ENCODE data around the gene NKIRAS2.

The NKIRAS2 gene

GRCh38 chr17:42049834-42050392 lies 30.0 kb downstream of the NKIRAS2 start:
- no peak for TF ChIP-seq CTCF (IDR thresholded peaks at IDR 0.05; ENCODE audit: insufficient read depth, low read depth, low read length, missing control alignments)
- peak overlapping the region; percentile 59 for H3K4me3 ChIP-seq (ENCODE audit: low read length)
- DNase-seq (ENCODE audit: low read depth), result no peak

GRCh38 chr17:42050393-42051012 lies 30.6 kb downstream of the NKIRAS2 start, which contains the start of gene C17orf113:
C17orf113 (minus strand) TSS chr17:42050601; CDS start chr17:42043376, 7,225 bp downstream.
- peak within 1 kb of the TSS; percentile 59 for H3K4me3 ChIP-seq (ENCODE audit: low read length)
- DNase-seq (ENCODE audit: low read depth), result peak; percentile 36
- TF ChIP-seq CTCF (IDR thresholded peaks at IDR 0.05; ENCODE audit: insufficient read depth, low read depth, low read length, missing control alignments), result no peak

GRCh38 chr17:42051013-42051400 lies 31.1 kb downstream of the NKIRAS2 start:
- H3K4me3 ChIP-seq (ENCODE audit: low read length), result peak overlapping the region; percentile 42
- no peak for TF ChIP-seq CTCF (IDR thresholded peaks at IDR 0.05; ENCODE audit: insufficient read depth, low read depth, low read length, missing control alignments)
- no peak for DNase-seq (ENCODE audit: low read depth)

GRCh38 chr17:42051645-42052044 lies 31.8 kb downstream of the NKIRAS2 start:
- no peak for TF ChIP-seq CTCF (IDR thresholded peaks at IDR 0.05; ENCODE audit: insufficient read depth, low read depth, low read length, missing control alignments)
- no peak for DNase-seq (ENCODE audit: low read depth)
- H3K4me3 ChIP-seq (ENCODE audit: low read length), result no peak overlapping the region

GRCh38 chr17:42052346-42052877 lies 32.5 kb downstream of the NKIRAS2 start:
- DNase-seq (ENCODE audit: low read depth), result no peak
- no peak for TF ChIP-seq CTCF (IDR thresholded peaks at IDR 0.05; ENCODE audit: insufficient read depth, low read depth, low read length, missing control alignments)
- H3K4me3 ChIP-seq (ENCODE audit: low read length), result no peak overlapping the region

GRCh38 chr17:42053731-42054500 lies 34.0 kb downstream of the NKIRAS2 start:
- no peak for TF ChIP-seq CTCF (IDR thresholded peaks at IDR 0.05; ENCODE audit: insufficient read depth, low read depth, low read length, missing control alignments)
- DNase-seq (ENCODE audit: low read depth), result peak; percentile 44
- no peak overlapping the region for H3K4me3 ChIP-seq (ENCODE audit: low read length)
